Measurements from ENCODE around the gene S100A8.

S100A8 gene

GRCh38 chr1:153345187-153346076, 45.4 kb downstream of the S100A8 start:
- DNase-seq, result no peak

GRCh38 chr1:153344718-153345025, 46.2 kb downstream of the S100A8 start:
- peak; percentile 43 for DNase-seq

GRCh38 chr1:153343811-153344717, 46.8 kb downstream of the S100A8 start:
- DNase-seq, result no peak

DNA sequence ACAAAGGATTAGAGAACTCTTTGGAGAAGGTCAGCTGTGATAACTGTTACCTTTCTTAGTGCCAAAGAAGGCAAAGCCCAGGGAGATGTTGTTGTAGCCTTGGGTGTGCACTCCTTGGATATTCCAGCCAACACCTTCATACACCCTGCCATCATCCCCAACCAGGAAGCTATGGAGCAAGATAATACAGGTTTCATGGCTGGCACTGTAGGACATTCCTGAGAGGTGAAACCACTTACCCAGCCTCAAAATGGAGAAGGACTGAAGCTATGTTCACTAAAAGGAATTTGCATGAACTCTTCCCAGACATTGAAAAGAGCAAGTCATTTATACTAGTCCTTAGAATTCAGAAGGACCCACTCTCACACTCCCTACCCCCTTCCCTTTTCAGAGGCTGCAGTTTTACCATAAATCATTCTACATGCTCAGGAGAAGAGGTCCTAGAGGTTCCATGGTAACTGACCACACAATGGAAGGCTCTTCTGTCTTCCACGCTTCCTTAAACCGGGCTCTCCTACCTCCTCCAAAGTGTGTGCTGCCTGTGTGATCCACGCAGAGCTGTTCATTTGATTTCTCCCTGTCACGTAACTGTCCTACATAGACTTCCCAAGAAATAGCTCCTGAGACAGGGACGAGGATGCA, 47.7 kb downstream of the S100A8 start:
- DNase-seq, result peak; percentile 66

DNA sequence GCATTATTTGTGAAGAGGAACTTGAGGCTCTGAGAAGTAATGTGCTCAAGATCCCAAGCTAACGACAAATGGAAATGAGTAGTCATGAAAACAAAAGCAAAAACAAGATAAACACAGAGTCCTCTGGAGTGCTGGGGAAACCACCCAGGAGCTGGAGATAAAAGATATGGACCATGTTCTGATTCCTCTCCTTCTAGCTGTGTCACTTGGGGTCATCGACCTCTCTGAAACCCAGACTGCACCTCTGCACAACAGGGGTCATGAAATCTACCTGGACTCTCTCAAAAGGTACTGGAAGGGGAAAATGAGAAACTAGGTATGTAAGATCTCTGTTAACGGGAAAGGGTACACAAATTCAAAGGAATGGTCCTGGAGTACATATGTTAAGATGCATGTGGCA, 48.7 kb downstream of the S100A8 start:
- DNase-seq, result no peak

DNA sequence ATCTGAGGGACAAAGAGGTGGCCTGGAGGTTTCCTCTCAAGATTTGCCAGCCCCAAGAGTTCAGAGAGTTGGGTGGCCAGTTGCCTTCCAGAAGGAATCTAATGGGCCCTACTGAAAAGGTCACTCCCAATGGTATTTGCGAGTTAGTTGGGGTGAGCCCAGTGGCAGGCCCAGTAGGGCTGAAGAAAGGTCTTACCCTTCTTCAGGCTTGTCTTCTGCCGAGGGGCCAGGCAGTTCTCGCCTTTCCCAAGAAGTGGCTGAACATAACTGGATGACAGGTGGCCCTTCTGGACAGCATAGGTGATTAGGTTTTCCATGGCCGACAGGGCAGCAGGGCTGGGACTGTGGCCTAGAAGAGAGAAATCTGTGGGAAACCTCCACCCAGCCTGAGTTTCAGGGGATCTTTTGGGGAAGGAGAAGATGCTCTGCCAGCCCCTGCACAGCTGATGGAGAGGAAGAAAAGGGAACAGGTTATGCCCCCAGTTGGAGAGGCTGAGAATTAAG, 49.4 kb downstream of the S100A8 start:
- DNase-seq, result no peak

- no peak for DNase-seq
These were observed 50.5 kb downstream of the S100A8 start for GRCh38 chr1:153340356-153340755.
